ENCODE measurements around the gene PDE6G. TPM values are rescaled to one million over a fixed set of nuclear protein-coding genes. Genes with fewer than 3 reads are reported as not detected.

The PDE6G gene
- total RNA-seq, 1 experiment from 2014 or later: 0.85 TPM

DNA sequence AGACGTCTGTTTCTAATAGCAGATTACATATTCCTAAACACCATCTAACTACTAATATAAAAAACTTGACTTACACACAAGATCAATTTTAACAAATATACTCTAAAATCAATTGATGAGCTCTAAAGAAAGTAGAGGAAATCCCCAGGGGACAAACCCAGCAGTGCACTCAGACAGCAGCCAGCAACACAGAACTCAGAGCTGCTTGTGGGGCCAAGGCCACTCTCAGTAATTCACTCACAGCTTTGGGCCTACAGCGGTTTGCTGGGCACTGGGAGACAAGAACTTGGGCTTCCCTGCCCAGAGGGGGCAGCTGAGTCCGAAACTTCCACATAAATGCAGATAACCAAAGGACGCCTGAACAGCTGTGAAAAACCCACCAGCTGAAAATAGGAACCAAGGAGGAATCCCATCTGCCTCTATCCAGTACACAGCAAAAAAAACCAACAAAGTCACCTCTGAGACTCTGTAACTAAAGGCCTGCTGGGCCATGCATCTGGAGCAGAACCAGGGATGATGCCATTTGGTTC, 40.9 kb downstream of the PDE6G start:
- intact Hi-C loops (cut with micrococcal nuclease; ENCODE audit: unreplicated experiment): no loop called here
- H3K27me3 ChIP-seq (ENCODE audit: control insufficient read depth, insufficient read depth, low read length): no peaks in the 10 kb centered on the region
- DNase-seq (ENCODE audit: low read depth, low spot score): no peak
- ChIA-PET CTCF (no interaction called here), POLR2A (no interaction called here)
- H3K4me3 ChIP-seq (ENCODE audit: low read depth in 2 of 2, low read length in 2 of 2): no peak overlapping the region
- no peaks in the 10 kb centered on the region for H3K4me1 ChIP-seq (ENCODE audit: control insufficient read depth, insufficient read depth, low read length)
- in situ Hi-C loops (cut with HindIII; ENCODE audit: low pct_unique_long_range_greater_than_20kb, low sequenced_read_pairs): no loop called here
- TF ChIP-seq, protein P1, sequence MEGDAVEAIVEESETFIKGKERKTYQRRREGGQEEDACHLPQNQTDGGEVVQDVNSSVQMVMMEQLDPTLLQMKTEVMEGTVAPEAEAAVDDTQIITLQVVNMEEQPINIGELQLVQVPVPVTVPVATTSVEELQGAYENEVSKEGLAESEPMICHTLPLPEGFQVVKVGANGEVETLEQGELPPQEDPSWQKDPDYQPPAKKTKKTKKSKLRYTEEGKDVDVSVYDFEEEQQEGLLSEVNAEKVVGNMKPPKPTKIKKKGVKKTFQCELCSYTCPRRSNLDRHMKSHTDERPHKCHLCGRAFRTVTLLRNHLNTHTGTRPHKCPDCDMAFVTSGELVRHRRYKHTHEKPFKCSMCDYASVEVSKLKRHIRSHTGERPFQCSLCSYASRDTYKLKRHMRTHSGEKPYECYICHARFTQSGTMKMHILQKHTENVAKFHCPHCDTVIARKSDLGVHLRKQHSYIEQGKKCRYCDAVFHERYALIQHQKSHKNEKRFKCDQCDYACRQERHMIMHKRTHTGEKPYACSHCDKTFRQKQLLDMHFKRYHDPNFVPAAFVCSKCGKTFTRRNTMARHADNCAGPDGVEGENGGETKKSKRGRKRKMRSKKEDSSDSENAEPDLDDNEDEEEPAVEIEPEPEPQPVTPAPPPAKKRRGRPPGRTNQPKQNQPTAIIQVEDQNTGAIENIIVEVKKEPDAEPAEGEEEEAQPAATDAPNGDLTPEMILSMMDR (IDR thresholded peaks at IDR 0.05): no peak
- TF ChIP-seq, protein P2, sequence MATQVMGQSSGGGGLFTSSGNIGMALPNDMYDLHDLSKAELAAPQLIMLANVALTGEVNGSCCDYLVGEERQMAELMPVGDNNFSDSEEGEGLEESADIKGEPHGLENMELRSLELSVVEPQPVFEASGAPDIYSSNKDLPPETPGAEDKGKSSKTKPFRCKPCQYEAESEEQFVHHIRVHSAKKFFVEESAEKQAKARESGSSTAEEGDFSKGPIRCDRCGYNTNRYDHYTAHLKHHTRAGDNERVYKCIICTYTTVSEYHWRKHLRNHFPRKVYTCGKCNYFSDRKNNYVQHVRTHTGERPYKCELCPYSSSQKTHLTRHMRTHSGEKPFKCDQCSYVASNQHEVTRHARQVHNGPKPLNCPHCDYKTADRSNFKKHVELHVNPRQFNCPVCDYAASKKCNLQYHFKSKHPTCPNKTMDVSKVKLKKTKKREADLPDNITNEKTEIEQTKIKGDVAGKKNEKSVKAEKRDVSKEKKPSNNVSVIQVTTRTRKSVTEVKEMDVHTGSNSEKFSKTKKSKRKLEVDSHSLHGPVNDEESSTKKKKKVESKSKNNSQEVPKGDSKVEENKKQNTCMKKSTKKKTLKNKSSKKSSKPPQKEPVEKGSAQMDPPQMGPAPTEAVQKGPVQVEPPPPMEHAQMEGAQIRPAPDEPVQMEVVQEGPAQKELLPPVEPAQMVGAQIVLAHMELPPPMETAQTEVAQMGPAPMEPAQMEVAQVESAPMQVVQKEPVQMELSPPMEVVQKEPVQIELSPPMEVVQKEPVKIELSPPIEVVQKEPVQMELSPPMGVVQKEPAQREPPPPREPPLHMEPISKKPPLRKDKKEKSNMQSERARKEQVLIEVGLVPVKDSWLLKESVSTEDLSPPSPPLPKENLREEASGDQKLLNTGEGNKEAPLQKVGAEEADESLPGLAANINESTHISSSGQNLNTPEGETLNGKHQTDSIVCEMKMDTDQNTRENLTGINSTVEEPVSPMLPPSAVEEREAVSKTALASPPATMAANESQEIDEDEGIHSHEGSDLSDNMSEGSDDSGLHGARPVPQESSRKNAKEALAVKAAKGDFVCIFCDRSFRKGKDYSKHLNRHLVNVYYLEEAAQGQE (IDR thresholded peaks at IDR 0.05; ENCODE audit: insufficient read depth in 1 of 2, low read depth in 2 of 2, low read length in 1 of 2): no peak
- no peak for TF ChIP-seq POLR2AphosphoS5 (IDR thresholded peaks at IDR 0.05; ENCODE audit: low read depth, low read length)
- no peak for TF ChIP-seq SIN3A (IDR thresholded peaks at IDR 0.05; ENCODE audit: borderline replicate concordance, insufficient read depth, low read depth, low read length)
- TF ChIP-seq TCF7L2 (IDR thresholded peaks at IDR 0.05; ENCODE audit: low read depth, low read length): no peak
- no TSS peak for BruUV-seq (replicated peaks)
- ATAC-seq: 0 out of 2 replicates have a peak, but pooled peaks have one; percentile 35
- no peak overlapping the region for H3K27ac ChIP-seq (ENCODE audit: low read length)
- no peaks in the 10 kb centered on the region for H3K9me3 ChIP-seq (ENCODE audit: control insufficient read depth, insufficient read depth, low read depth, low read length)
- peaks cover 14% of the 10 kb centered on the region for H3K36me3 ChIP-seq (ENCODE audit: control insufficient read depth, insufficient read depth, low read length)

DNA sequence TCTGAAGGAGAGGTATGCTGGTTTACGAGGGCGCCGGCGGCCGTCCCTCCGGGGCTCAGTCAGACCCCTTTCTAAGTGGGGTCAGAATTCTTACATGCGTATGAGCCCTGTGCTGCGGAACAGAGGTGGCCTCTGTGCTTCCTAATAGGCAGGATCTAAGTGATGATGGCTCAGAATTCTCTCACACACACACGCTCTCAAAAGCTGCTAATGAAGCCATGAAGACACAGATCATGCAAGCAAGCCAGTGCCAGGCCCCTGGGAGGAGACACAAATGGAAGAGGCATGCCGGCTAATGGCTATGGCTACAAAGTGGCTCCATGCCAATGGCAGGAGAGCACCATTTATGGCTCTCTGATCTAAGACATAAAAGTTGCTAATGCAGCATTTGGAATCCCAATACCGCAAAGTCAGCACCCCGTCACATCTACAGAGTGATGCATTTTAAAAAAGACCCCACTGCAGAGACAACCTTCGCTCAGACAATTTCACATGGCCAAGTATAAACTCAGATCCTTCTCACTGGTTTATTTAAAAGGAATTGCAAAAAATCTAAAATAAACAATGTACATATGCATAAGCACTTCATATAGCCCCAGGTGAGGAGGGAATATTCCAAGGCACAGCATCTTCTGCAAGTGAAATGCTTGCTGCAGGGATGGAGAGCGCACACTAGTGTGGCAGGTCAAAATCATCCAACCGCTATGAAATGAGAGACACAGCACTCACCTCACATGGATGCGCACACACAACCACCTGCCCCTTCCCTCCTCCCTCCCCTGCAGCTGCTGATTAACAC, 44.0 kb downstream of the PDE6G start:
- ChIA-PET CTCF (no interaction called here), POLR2A (interaction anchor here (0.7 kb wide), 1 partner anchor 228 kb away, joined by 5 read pairs; no protein-coding TSS in a partner anchor)
- intact Hi-C loops (cut with micrococcal nuclease; ENCODE audit: unreplicated experiment) (no loop called here), in situ Hi-C loops (cut with HindIII; ENCODE audit: low pct_unique_long_range_greater_than_20kb, low sequenced_read_pairs) (no loop called here)
- peaks cover 23% of the 10 kb centered on the region for H3K36me3 ChIP-seq (ENCODE audit: control insufficient read depth, insufficient read depth, low read length)
- no peak overlapping the region for H3K4me3 ChIP-seq (ENCODE audit: low read depth in 2 of 2, low read length in 2 of 2)
- H3K27me3 ChIP-seq (ENCODE audit: control insufficient read depth, insufficient read depth, low read length): no peaks in the 10 kb centered on the region
- DNase-seq (ENCODE audit: low read depth, low spot score): no peak
- TF ChIP-seq TCF7L2 (IDR thresholded peaks at IDR 0.05; ENCODE audit: low read depth, low read length) (no peak), SIN3A (IDR thresholded peaks at IDR 0.05; ENCODE audit: borderline replicate concordance, insufficient read depth, low read depth, low read length) (no peak), POLR2AphosphoS5 (IDR thresholded peaks at IDR 0.05; ENCODE audit: low read depth, low read length) (no peak)
- TF ChIP-seq, protein P1 (IDR thresholded peaks at IDR 0.05): no peak
- TF ChIP-seq, protein P2 (IDR thresholded peaks at IDR 0.05; ENCODE audit: insufficient read depth in 1 of 2, low read depth in 2 of 2, low read length in 1 of 2): no peak
- BruUV-seq (replicated peaks): TSS peak; percentile 24
- no peaks in the 10 kb centered on the region for H3K9me3 ChIP-seq (ENCODE audit: control insufficient read depth, insufficient read depth, low read depth, low read length)
- no peak overlapping the region for H3K27ac ChIP-seq (ENCODE audit: low read length)
- ATAC-seq: no peak
- 0 out of 2 replicates have a peak, but pooled peaks cover 5% of the 10 kb centered on the region for H3K4me1 ChIP-seq (ENCODE audit: control insufficient read depth, insufficient read depth, low read length)
